Aortic smooth muscle cell (primary cell): Measurements from ENCODE around the gene GOLGA6L10. TPM values are rescaled to one million over a fixed set of nuclear protein-coding genes. Genes with fewer than 3 reads are reported as not detected.

Source experiments
- total RNA-seq: library from RNA; depleted of rRNA; stranded (reverse); fragments of >200 nt; gene quantifications from 2 replicates; pipeline ENCODE4 v1.2.3, GENCODE V29; 2014

GOLGA6L10 gene
- 0.13 and 0.37 TPM in 2 replicates for total RNA-seq

GRCh38 chr15:82349375-82349774, at the start of gene GOLGA6L10:
Gene GOLGA6L10, minus strand, starts transcription at chr15:82349475. Its CDS starts 100 bp downstream, at chr15:82349375.

Other genes starting within 250 kb of the GOLGA6L10 start
- gene EFL1, start 86.7 kb downstream of the GOLGA6L10 start, total RNA-seq, result 43.2 and 53.6 TPM in 2 replicates
- 0.66 and 0.75 TPM in 2 replicates for gene SAXO2, start 86.7 kb downstream of the GOLGA6L10 start, total RNA-seq
- 0.92 and 1.1 TPM in 2 replicates for gene GOLGA6L9, start 80.3 kb upstream of the GOLGA6L10 start, total RNA-seq
- 2,003 and 2,051 TPM in 2 replicates for gene RPS17, start 191.0 kb upstream of the GOLGA6L10 start, total RNA-seq